GM12873 (cell line): ENCODE data around the gene MNT.

Experiments
- TF ChIP-seq, protein P1 (sequence below): IDR thresholded peaks from 2 replicates; pipeline ENCODE4 v1.5.1; 2012; ENCODE audit warnings: low read depth, mild to moderate bottlenecking, moderate library complexity, low read length, control low read depth; ENCODE audit not compliant: insufficient read depth; ENCODE audit errors: missing control alignments

The MNT gene

GRCh38 chr17:2421315-2422147, 20.7 kb upstream of the MNT start:
- TF ChIP-seq, protein P1, sequence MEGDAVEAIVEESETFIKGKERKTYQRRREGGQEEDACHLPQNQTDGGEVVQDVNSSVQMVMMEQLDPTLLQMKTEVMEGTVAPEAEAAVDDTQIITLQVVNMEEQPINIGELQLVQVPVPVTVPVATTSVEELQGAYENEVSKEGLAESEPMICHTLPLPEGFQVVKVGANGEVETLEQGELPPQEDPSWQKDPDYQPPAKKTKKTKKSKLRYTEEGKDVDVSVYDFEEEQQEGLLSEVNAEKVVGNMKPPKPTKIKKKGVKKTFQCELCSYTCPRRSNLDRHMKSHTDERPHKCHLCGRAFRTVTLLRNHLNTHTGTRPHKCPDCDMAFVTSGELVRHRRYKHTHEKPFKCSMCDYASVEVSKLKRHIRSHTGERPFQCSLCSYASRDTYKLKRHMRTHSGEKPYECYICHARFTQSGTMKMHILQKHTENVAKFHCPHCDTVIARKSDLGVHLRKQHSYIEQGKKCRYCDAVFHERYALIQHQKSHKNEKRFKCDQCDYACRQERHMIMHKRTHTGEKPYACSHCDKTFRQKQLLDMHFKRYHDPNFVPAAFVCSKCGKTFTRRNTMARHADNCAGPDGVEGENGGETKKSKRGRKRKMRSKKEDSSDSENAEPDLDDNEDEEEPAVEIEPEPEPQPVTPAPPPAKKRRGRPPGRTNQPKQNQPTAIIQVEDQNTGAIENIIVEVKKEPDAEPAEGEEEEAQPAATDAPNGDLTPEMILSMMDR, result no peak

GRCh38 chr17:2420176-2420575, 19.3 kb upstream of the MNT start:
- TF ChIP-seq, protein P1, result no peak

- TF ChIP-seq, protein P1, result no peak
Measured at GRCh38 chr17:2419486-2419885, 18.6 kb upstream of the MNT start.

DNA sequence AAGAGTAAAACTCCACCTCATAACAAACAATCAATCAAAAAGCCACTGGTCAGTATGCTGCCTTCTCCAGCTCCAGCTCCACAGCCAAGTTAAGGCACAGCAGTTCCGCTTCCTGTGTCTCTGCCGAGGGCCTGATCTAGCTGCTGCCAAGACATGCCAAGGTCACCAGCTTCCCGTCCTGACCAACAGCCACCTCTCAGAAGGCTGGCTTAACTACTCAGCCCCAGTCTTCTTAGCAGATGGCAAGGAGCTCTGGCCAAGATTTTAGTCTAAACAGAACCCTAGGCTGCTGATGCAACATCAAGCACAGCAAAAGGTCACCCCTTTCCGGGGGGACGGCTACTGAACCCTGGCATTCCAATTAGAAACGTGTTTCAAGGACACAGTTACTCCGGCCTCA, 17.7 kb upstream of the MNT start:
- TF ChIP-seq, protein P1, result no peak

DNA sequence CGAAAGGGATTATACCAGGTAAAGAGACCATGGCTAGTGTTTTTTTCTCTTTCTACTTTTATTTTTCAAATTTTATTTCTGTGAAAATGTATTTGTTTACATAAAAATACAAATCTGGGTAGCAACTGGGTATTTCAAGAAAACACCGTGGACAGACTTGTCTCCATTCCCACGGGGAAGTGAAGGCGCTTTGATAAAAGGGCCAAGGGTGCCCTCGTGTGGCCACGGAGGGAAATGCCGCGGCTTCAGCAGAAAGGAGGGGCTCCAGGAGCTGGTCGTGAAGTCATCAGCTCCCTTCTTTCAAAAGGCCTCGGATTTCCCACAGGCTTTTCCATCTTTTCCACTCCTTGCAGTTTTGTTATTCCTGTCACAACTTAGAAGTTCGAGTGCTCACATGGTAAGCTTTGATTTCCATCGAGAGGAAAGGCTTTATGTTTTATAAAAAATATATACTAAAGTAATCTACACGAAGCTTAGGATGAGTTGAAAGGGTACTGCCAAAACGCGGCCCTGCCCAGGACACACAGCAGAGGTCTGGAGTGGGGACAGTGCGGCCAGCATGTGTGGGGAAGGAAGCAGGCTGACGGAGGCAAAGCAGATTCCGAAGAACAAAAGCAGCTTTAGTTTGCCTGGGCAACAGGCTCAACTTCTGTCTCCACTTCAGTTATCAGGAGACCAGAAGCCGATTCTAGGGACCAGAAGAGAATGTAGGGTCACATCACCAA, 15.3 kb upstream of the MNT start:
- TF ChIP-seq, protein P1, result peak; percentile 91

GRCh38 chr17:2415081-2415480, 14.2 kb upstream of the MNT start:
- TF ChIP-seq, protein P1, result no peak

- TF ChIP-seq, protein P1, result no peak
Measured at GRCh38 chr17:2414446-2415064, 13.7 kb upstream of the MNT start.
